BE2C (cell line): ENCODE measurements around the gene LMBRD2.
A peak's percentile ranks its signal among the peaks of the same experiment; 100 is the strongest.

Experiments
- DNase-seq: peaks from one replicate; pipeline ENCODE4 v3.0.0-alpha.2; 2020
- H3K27me3 ChIP-seq: fragments of 250-450 bp; sonication (Bioruptor Pico); 2 replicates; pipeline ENCODE4 v1.5.1; 2020; ENCODE audit warnings: mild to moderate bottlenecking
- H3K36me3 ChIP-seq: fragments of 250-450 bp; sonication (Bioruptor Pico); 2 replicates; pipeline ENCODE4 v1.5.1; 2020; ENCODE audit warnings: mild to moderate bottlenecking
- H3K4me1 ChIP-seq: fragments of 250-450 bp; sonication (Bioruptor Pico); 2 replicates; pipeline ENCODE4 v1.5.1; 2020
- H3K4me3 ChIP-seq: 2 replicates; pipeline ENCODE4 v1.5.1; 2011; ENCODE audit warnings: low read depth, low read length
- H3K9me3 ChIP-seq: fragments of 250-450 bp; sonication (Bioruptor Pico); 2 replicates; pipeline ENCODE4 v1.5.1; 2020
- TF ChIP-seq, protein P1 (sequence below): IDR thresholded peaks from 2 replicates; pipeline ENCODE4 v1.5.1; 2012; ENCODE audit warnings: mild to moderate bottlenecking, low read depth, low read length

Gene LMBRD2

DNA sequence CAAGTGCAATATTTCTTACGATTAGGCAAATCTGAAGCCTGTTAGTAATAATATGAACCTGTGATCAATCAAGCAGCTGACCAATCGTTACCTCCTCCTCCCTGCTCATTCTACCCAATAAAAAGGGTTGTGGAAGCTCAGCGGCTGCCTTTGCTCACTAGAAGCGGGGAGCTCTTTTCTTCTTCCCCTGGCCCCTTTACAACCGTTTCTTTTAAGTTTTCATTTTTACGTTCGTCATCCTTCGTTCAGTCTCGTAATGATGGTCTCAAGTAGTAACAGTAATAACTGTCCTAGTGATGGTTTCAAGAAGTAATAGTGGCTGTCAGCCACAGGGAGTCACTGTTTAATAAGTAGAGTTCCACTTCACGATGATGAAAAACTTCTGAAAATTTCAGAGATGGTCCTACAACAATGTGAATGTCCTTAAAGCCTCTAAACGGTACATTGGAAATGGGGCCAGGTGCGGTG lies 91.2 kb downstream of the LMBRD2 start:
- no peaks in the 10 kb centered on the region for H3K4me1 ChIP-seq
- no peaks in the 10 kb centered on the region for H3K36me3 ChIP-seq
- no peaks in the 10 kb centered on the region for H3K9me3 ChIP-seq
- no peak for DNase-seq
- TF ChIP-seq, protein P1, sequence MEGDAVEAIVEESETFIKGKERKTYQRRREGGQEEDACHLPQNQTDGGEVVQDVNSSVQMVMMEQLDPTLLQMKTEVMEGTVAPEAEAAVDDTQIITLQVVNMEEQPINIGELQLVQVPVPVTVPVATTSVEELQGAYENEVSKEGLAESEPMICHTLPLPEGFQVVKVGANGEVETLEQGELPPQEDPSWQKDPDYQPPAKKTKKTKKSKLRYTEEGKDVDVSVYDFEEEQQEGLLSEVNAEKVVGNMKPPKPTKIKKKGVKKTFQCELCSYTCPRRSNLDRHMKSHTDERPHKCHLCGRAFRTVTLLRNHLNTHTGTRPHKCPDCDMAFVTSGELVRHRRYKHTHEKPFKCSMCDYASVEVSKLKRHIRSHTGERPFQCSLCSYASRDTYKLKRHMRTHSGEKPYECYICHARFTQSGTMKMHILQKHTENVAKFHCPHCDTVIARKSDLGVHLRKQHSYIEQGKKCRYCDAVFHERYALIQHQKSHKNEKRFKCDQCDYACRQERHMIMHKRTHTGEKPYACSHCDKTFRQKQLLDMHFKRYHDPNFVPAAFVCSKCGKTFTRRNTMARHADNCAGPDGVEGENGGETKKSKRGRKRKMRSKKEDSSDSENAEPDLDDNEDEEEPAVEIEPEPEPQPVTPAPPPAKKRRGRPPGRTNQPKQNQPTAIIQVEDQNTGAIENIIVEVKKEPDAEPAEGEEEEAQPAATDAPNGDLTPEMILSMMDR, result peak; percentile 45
- H3K4me3 ChIP-seq, result no peak overlapping the region
- H3K27me3 ChIP-seq, result peaks cover 4% of the 10 kb centered on the region; the same call in 1 of the 2 replicates

DNA sequence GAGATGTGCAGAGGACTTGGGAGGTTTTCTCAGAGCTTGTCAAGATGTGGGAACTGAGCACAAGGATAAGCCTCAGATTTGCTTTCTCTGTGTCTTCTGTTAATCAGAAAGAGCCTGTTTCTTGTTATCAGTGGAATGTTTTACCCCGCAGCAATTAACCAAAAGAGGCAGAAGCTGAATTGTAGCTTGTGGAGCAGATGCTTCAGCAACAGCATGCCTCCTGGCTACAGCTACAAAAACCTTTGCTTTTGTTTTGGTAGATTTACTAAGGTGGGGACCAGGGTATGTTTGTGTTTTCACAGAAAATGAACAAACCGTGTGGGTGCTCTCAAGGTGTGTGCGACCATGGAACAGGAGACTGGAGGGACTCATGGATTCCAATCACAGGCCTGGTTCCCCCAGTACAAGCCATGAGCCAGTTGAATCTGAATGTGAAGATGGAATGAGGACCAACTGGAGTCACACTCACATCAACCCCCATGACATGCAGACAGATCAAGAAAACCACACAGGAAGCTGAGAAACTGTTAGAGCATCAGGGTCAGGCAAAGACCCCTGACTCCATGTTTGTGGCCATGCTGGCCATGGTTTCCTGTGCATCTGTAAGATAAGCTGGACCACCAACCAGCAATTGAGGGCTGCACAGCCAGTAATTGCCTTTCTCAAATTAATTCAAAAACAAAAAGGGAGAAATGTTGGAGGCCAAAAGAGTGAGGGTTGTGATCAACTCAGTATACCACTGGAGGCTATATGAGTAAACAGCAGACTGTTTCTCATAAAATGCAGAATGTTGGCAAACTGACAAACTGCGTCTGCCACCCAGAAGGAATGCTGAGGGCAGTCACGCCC lies 91.9 kb downstream of the LMBRD2 start:
- TF ChIP-seq, protein P1, result no peak
- DNase-seq, result no peak
- Histone ChIP-seq H3K9me3 (no peaks in the 10 kb centered on the region), H3K27me3 (no peaks in the 10 kb centered on the region; the same call in 1 of the 2 replicates), H3K4me1 (no peaks in the 10 kb centered on the region), H3K4me3 (no peak overlapping the region), H3K36me3 (no peaks in the 10 kb centered on the region)

DNA sequence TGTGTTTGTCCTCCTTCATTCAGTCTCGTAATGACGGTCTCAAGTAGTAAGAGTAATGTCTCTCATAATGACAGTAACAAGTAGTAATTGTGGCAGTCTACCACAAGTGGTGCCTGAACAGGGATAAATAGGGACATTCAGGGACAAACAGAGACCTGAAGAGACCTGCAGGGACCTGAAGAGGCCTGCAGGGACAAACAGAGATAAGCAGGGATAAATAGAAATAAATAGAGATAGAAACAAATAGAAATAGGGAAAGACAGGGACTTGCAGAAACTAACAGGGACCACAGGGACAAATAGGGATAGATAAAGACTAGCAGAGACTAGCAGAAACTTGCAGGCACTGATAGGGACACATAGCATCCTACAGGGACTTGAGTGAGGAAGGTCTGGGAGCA lies 92.9 kb downstream of the LMBRD2 start:
- Histone ChIP-seq H3K4me1 (no peaks in the 10 kb centered on the region), H3K4me3 (no peak overlapping the region), H3K9me3 (no peaks in the 10 kb centered on the region), H3K36me3 (no peaks in the 10 kb centered on the region), H3K27me3 (no peaks in the 10 kb centered on the region; the same call in 1 of the 2 replicates)
- DNase-seq, result no peak
- TF ChIP-seq, protein P1, result no peak

DNA sequence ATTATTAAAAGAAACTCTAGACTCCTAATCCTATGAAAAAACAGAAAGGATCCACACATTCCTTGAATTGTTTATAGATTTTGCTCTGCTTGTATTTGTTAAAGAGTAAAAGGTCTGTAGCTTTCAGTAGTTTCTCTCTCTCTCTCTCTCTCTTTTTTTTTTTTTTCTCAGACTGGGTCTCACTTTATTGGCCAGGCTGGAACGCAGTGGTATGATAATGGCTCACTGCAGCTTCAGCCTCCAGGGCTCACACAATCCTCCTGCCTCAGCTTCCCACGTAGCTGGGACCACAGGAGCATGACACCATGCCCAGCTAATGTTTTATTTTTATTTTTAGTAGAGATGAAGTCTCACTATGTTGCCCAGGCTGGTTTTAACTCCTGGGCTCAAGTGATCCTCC lies 94.3 kb downstream of the LMBRD2 start:
- TF ChIP-seq, protein P1, result no peak
- Histone ChIP-seq H3K9me3 (no peaks in the 10 kb centered on the region), H3K4me3 (no peak overlapping the region), H3K36me3 (no peaks in the 10 kb centered on the region), H3K4me1 (no peaks in the 10 kb centered on the region), H3K27me3 (no peaks in the 10 kb centered on the region; the same call in 1 of the 2 replicates)
- DNase-seq, result no peak

DNA sequence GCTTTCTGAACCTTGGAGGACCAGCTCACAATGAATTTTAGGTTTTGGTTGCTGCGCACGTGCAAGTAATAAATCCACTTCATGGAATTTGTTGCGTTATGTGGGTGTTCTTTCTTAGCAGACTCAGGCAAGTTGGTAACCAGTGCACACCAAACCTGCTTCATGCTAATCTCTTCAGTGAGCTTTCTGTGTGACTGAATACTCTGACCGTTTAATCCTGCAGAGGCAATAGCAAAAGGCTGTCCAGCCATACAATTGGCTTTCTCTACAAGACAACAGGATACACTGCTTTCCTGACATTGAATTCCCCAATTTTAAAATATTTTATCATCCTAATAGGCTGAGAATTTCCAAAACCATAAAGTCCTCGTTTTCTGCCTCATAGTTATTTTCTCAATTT lies 95.3 kb downstream of the LMBRD2 start:
- H3K9me3 ChIP-seq, result no peaks in the 10 kb centered on the region
- H3K4me1 ChIP-seq, result no peaks in the 10 kb centered on the region
- TF ChIP-seq, protein P1, result no peak

DNA sequence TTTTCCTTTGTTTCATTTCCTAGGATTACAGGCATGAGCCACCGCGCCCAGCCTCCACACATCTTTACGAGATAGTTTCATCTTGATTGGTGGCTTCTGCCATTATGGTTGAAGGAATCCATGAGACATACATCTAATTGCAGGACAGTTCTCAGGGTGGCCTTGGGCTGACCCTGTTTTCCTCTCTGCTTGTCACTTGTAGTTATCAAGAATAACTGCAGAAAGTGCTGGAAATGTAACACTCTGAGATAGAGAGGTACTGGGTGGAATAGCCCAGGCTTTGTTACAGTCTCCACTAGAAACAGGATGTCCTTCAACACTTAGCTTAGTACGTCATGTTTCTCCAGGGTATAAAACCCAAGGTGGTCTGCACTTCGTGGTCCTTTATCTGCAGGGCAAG lies 95.7 kb downstream of the LMBRD2 start:
- DNase-seq, result no peak
- H3K4me3 ChIP-seq, result no peak overlapping the region
- H3K9me3 ChIP-seq, result no peaks in the 10 kb centered on the region
- TF ChIP-seq, protein P1, result no peak
- no peaks in the 10 kb centered on the region; the same call in 1 of the 2 replicates for H3K27me3 ChIP-seq
- H3K4me1 ChIP-seq, result no peaks in the 10 kb centered on the region
- no peaks in the 10 kb centered on the region for H3K36me3 ChIP-seq

More for the DNA sequence above, 95.3 kb downstream of the LMBRD2 start:
- no peak for DNase-seq
- H3K36me3 ChIP-seq, result no peaks in the 10 kb centered on the region
- H3K4me3 ChIP-seq, result no peak overlapping the region
- no peaks in the 10 kb centered on the region; the same call in 1 of the 2 replicates for H3K27me3 ChIP-seq
